ENCODE data around the gene CAMK4. TPM values are rescaled to one million over a fixed set of nuclear protein-coding genes. Genes with fewer than 3 reads are reported as not detected.

CAMK4 gene
- total RNA-seq, 1 experiment from 2014 or later, result 23.3 TPM

DNA sequence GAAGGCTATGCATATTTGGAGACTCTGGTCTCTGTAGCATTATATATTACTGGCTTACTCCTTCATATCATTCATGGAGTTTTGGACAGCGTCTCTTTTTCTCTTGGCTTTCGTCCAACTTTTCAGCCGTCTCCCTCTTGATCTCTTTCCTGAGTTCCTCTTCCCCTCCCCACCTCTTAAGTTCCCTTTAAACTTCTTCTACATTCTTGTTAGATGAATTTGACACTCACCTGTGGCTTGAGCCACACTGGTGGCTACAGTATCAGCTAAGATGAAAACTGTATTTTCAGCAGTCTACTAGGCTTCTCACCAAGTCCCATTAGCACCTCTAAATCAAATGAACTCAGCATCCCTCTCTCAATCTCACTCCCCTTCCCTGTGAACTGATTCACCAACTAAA, 160.0 kb downstream of the CAMK4 start:
- Mint-ChIP-seq H3K27me3 (ENCODE audit: unreplicated experiment) (no peaks in the 10 kb centered on the region), H3K4me1 (ENCODE audit: low read depth, unreplicated experiment) (no peaks in the 10 kb centered on the region), H3K4me3 (ENCODE audit: low read depth, unreplicated experiment) (no peak overlapping the region), H3K36me3 (ENCODE audit: insufficient read depth, unreplicated experiment) (no peaks in the 10 kb centered on the region), H3K27ac (ENCODE audit: unreplicated experiment) (no peak overlapping the region), H3K9me3 (ENCODE audit: low read depth, unreplicated experiment) (no peaks in the 10 kb centered on the region)
- intact Hi-C loops (cut with micrococcal nuclease; ENCODE audit: unreplicated experiment), result no loop called here
- CTCF ChIA-PET, result no interaction called here
- BruUV-seq (replicated peaks), result no TSS peak
- TF ChIP-seq, protein P1, sequence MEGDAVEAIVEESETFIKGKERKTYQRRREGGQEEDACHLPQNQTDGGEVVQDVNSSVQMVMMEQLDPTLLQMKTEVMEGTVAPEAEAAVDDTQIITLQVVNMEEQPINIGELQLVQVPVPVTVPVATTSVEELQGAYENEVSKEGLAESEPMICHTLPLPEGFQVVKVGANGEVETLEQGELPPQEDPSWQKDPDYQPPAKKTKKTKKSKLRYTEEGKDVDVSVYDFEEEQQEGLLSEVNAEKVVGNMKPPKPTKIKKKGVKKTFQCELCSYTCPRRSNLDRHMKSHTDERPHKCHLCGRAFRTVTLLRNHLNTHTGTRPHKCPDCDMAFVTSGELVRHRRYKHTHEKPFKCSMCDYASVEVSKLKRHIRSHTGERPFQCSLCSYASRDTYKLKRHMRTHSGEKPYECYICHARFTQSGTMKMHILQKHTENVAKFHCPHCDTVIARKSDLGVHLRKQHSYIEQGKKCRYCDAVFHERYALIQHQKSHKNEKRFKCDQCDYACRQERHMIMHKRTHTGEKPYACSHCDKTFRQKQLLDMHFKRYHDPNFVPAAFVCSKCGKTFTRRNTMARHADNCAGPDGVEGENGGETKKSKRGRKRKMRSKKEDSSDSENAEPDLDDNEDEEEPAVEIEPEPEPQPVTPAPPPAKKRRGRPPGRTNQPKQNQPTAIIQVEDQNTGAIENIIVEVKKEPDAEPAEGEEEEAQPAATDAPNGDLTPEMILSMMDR (IDR thresholded peaks at IDR 0.05; ENCODE audit: unreplicated experiment), result no peak
- DNase-seq, result no peak

DNA sequence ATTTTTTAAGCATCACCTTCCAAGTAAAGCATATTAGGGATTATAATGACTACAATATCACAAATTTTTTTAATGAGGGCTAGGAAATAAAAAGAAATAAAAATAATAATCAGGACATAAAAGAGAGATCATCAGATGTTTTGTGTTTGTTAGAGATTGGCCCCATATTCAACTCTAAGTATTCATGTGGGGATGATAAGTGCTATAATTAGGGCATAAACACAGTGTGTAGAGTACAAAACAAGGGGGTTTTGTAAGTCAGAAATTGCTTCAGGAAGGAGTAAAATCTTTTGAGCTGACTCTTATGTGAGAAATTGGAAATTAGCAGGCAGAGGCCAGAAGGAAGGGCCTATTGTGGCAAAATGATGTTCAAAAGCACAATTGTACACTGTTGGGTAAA, 160.9 kb downstream of the CAMK4 start:
- Mint-ChIP-seq H3K4me1 (ENCODE audit: low read depth, unreplicated experiment) (no peaks in the 10 kb centered on the region), H3K9me3 (ENCODE audit: low read depth, unreplicated experiment) (no peaks in the 10 kb centered on the region), H3K4me3 (ENCODE audit: low read depth, unreplicated experiment) (no peak overlapping the region), H3K27ac (ENCODE audit: unreplicated experiment) (no peak overlapping the region), H3K36me3 (ENCODE audit: insufficient read depth, unreplicated experiment) (no peaks in the 10 kb centered on the region), H3K27me3 (ENCODE audit: unreplicated experiment) (no peaks in the 10 kb centered on the region)
- no peak for DNase-seq
- intact Hi-C loops (cut with micrococcal nuclease; ENCODE audit: unreplicated experiment), result no loop called here
- CTCF ChIA-PET, result no interaction called here
- TF ChIP-seq, protein P1 (IDR thresholded peaks at IDR 0.05; ENCODE audit: unreplicated experiment), result no peak
- BruUV-seq (replicated peaks), result no TSS peak

DNA sequence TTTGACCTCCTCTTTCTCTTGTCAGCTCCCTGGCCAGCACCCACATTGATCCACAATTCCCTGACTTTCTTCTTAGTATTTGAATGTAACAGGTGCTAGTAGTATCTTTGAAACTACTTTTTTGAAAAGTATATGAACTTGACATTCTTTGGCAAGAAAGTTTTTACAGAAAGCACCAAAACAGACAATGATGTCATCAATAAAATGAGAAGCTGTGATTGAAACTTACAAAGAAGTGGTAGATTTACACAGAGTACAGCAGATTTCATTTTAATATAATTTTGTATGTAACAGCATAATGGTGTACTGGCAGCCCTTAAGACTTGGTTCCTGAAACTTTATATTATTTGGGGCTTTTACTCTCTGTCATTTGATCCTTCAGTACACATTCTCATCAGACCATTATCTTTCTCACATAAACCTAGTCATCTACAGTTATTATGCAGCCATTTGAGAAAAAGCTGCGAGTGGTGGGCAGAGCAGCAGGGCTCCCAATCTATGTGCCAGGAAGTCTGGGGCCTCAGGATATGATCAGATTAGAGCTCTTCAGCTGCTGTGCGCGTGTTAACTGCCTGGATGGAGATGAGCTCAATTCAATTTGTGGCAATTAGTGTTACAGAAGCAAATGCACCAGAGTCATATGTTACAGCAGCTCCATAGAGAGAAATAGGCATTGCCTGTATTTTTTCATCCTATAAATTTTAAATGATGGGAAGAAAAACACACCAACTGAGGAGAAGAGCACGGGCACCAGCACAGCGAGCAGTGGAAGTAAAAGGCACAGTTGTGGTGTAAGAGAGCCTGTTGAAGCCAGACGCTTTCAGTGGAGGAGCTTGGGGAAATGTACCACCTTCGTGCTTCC, 162.0 kb downstream of the CAMK4 start:
- no peaks in the 10 kb centered on the region for H3K4me1 Mint-ChIP-seq (ENCODE audit: low read depth, unreplicated experiment)
- no peak overlapping the region for H3K27ac Mint-ChIP-seq (ENCODE audit: unreplicated experiment)
- TF ChIP-seq, protein P1 (IDR thresholded peaks at IDR 0.05; ENCODE audit: unreplicated experiment), result no peak
- no peaks in the 10 kb centered on the region for H3K36me3 Mint-ChIP-seq (ENCODE audit: insufficient read depth, unreplicated experiment)
- H3K27me3 Mint-ChIP-seq (ENCODE audit: unreplicated experiment), result no peaks in the 10 kb centered on the region
- H3K9me3 Mint-ChIP-seq (ENCODE audit: low read depth, unreplicated experiment), result no peaks in the 10 kb centered on the region
- no peak for DNase-seq
- H3K4me3 Mint-ChIP-seq (ENCODE audit: low read depth, unreplicated experiment), result no peak overlapping the region
- BruUV-seq (replicated peaks), result no TSS peak
- CTCF ChIA-PET, result no interaction called here
- intact Hi-C loops (cut with micrococcal nuclease; ENCODE audit: unreplicated experiment), result no loop called here

DNA sequence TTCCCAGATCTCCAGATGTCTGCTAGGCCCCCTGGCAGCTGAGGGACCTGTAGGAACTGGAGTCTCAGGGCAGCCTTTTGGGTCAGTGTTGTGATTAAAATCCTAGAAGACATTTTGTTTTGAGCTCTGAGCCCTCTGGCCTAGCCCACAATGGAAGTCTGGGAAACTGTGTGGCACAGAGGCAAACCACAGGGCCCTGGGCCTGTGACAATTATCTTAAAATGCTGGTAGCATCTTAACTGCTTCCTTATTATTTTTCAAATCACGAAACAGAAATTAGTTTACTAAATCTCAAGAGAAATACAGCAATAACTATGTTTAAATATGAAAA, 162.6 kb downstream of the CAMK4 start:
- TF ChIP-seq, protein P1 (IDR thresholded peaks at IDR 0.05; ENCODE audit: unreplicated experiment), result no peak
- BruUV-seq (replicated peaks), result no TSS peak
- intact Hi-C loops (cut with micrococcal nuclease; ENCODE audit: unreplicated experiment), result no loop called here
- H3K9me3 Mint-ChIP-seq (ENCODE audit: low read depth, unreplicated experiment), result no peaks in the 10 kb centered on the region
- no peak overlapping the region for H3K27ac Mint-ChIP-seq (ENCODE audit: unreplicated experiment)
- no peaks in the 10 kb centered on the region for H3K36me3 Mint-ChIP-seq (ENCODE audit: insufficient read depth, unreplicated experiment)
- no peak overlapping the region for H3K4me3 Mint-ChIP-seq (ENCODE audit: low read depth, unreplicated experiment)
- CTCF ChIA-PET, result no interaction called here
- H3K27me3 Mint-ChIP-seq (ENCODE audit: unreplicated experiment), result no peaks in the 10 kb centered on the region
- no peaks in the 10 kb centered on the region for H3K4me1 Mint-ChIP-seq (ENCODE audit: low read depth, unreplicated experiment)
- DNase-seq, result no peak
